H1 (cell line): ENCODE results near the gene IL10. TPM values are rescaled to one million over a fixed set of nuclear protein-coding genes. Genes with fewer than 3 reads are reported as not detected.

Experiments
- BRCA1 ChIP-seq: IDR thresholded peaks from 2 replicates; pipeline ENCODE4 v1.6.1; 2012; ENCODE audit warnings: low read depth, low read length, improper control_type of control experiment
- FOSL1 ChIP-seq: IDR thresholded peaks from 2 replicates; pipeline ENCODE4 v1.6.1; 2011; ENCODE audit warnings: mild to moderate bottlenecking, low read depth, low read length, moderate library complexity; ENCODE audit not compliant: insufficient read depth
- HDAC2 ChIP-seq, 2 experiments: fragments of 300-600 bp in 1 of 2; sonication (generic) in 1 of 2; IDR thresholded peaks; 2 replicates each; pipeline ENCODE4 v1.6.1; 2011 to 2012; ENCODE audit warnings: low read depth in 2 of 2, low read length in 2 of 2, mild to moderate bottlenecking in 2 of 2, moderate library complexity in 2 of 2, borderline replicate concordance in 1 of 2, inconsistent platforms in 1 of 2
- RBBP5 ChIP-seq: IDR thresholded peaks from 2 replicates; pipeline ENCODE4 v1.7.1; 2012; ENCODE audit warnings: low read depth, mild to moderate bottlenecking, inconsistent platforms, low read length, moderate library complexity, borderline replicate concordance
- polyA plus RNA-seq, 7 experiments: library from polyadenylated mRNA; depleted of rRNA in 3 of 7; stranded (reverse) in 5 of 7; unstranded in 2 of 7; fragments of >200 nt in 5 of 7; fragments of 200-250 nt in 2 of 7; gene quantifications; 1 replicate in 5 of 7; 2 replicates in 1 of 7; 4 replicates in 1 of 7; pipeline versions ENCODE4 v1.2.1 to v1.2.3, GENCODE V29; 2011 to 2013; ENCODE audit warnings: missing spikeins in 2 of 7, mixed read lengths in 2 of 7
- total RNA-seq: library from RNA; stranded (reverse); fragmentation: NEBNext Ultra II Directional; extraction: Animal tissue kit (Norgen Biotek cat#: 25700); gene quantifications from 2 replicates; pipeline ENCODE4 v1.2.1, GENCODE V29; 2021

Gene IL10
- total and polyA plus RNA-seq, 2 of the 8 experiments (the other 6 are each of a cell fraction or from before 2014, with no cell fraction given): not detected

- TF ChIP-seq FOSL1: no peak
- TF ChIP-seq RBBP5: no peak
- no peak for TF ChIP-seq HDAC2 (IDR thresholded peaks at IDR 0.05; ENCODE audit: borderline replicate concordance in 1 of 2, low read depth in 2 of 2, low read length in 2 of 2)
- TF ChIP-seq BRCA1: no peak
Measured at GRCh38 chr1:206787891-206788290, 15.6 kb upstream of the IL10 start (continued).
